Measurements from ENCODE around the gene POPDC3. TPM values are rescaled to one million over a fixed set of nuclear protein-coding genes. Genes with fewer than 3 reads are reported as not detected.

POPDC3 gene
- total and polyA plus RNA-seq, 10 donors = 0.08 to 0.24 TPM; not detected in 8

- TF ChIP-seq POLR2A (IDR thresholded peaks at IDR 0.05) = no peak
- TF ChIP-seq POLR2AphosphoS5 (IDR thresholded peaks at IDR 0.05) = no peak
- TF ChIP-seq CTCF (IDR thresholded peaks at IDR 0.05 in 8 of 11, conservative IDR thresholded peaks at IDR 0.05 in 3 of 11) = no peak
- peaks cover 0 to 9% (median 0%) of the 10 kb centered on the region in 7 donors for H3K27me3 ChIP-seq (replicated peaks in 1 of 7)
- no peaks in the 10 kb centered on the region for H3K36me3 ChIP-seq
- no peak overlapping the region for H3K27ac ChIP-seq
- intact Hi-C loops (cut with DNase I; ENCODE audit: low total_unique reads) = no loop called here
- no peak overlapping the region for H3K4me3 ChIP-seq
- no peaks in the 10 kb centered on the region for H3K4me1 ChIP-seq
- 65 to 85% (median 72%) methylated on average over 7 of the region's 7 CpGs for WGBS, 5 donors
- peaks cover 0 to 7% (median 0%) of the 10 kb centered on the region in 8 donors for H3K9me3 ChIP-seq
- no peak for DNase-seq
Observed at GRCh38 chr6:105192707-105193465, 13.1 kb upstream of the POPDC3 start.

DNA sequence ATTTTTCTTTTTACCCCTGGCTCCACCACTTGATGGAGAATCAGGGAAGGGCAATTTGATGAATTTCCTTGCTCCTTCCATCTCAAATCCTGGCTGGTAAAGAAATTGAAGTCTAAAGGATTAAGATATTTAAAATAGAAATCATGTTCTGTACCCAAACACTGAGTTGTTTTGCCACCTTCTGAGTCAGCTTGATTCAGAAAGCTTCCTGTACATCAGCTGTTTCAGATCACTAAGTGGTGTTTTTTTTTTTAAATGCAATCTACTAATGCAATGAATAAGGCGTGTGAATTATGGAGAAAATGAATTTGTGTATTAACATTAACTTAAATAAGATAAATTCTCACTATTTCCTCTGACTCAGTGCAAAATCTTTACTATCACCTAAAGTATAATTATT, 11.5 kb upstream of the POPDC3 start:
- 83 to 92% (median 87%) methylated on average over 1 of the region's 1 CpG for WGBS, 5 donors
- H3K27me3 ChIP-seq (replicated peaks in 1 of 7) = no peaks in the 10 kb centered on the region
- no peak overlapping the region for H3K4me3 ChIP-seq
- no peak overlapping the region for H3K27ac ChIP-seq
- intact Hi-C loops (cut with DNase I; ENCODE audit: low total_unique reads) = no loop called here
- no peaks in the 10 kb centered on the region for H3K4me1 ChIP-seq
- H3K36me3 ChIP-seq = no peaks in the 10 kb centered on the region
- H3K9me3 ChIP-seq = no peaks in the 10 kb centered on the region
- no peak for DNase-seq
- TF ChIP-seq POLR2A (IDR thresholded peaks at IDR 0.05) (no peak), POLR2AphosphoS5 (IDR thresholded peaks at IDR 0.05) (no peak), CTCF (IDR thresholded peaks at IDR 0.05 in 8 of 11, conservative IDR thresholded peaks at IDR 0.05 in 3 of 11) (no peak)

GRCh38 chr6:105189026-105189820, 9.4 kb upstream of the POPDC3 start:
- DNase-seq = no peak
- Histone ChIP-seq H3K4me1 (no peaks in the 10 kb centered on the region), H3K27me3 (replicated peaks in 1 of 7) (peaks cover 0 to 13% (median 0%) of the 10 kb centered on the region in 7 donors), H3K36me3 (no peaks in the 10 kb centered on the region), H3K4me3 (no peak overlapping the region), H3K9me3 (no peaks in the 10 kb centered on the region), H3K27ac (no peak overlapping the region)
- WGBS, 5 donors = 71 to 81% (median 75%) methylated on average over 10 of the region's 10 CpGs
- no peak for TF ChIP-seq POLR2A (IDR thresholded peaks at IDR 0.05)
- TF ChIP-seq POLR2AphosphoS5 (IDR thresholded peaks at IDR 0.05) = no peak
- no peak for TF ChIP-seq CTCF (IDR thresholded peaks at IDR 0.05 in 8 of 11, conservative IDR thresholded peaks at IDR 0.05 in 3 of 11)
- intact Hi-C loops (cut with DNase I; ENCODE audit: low total_unique reads) = no loop called here

DNA sequence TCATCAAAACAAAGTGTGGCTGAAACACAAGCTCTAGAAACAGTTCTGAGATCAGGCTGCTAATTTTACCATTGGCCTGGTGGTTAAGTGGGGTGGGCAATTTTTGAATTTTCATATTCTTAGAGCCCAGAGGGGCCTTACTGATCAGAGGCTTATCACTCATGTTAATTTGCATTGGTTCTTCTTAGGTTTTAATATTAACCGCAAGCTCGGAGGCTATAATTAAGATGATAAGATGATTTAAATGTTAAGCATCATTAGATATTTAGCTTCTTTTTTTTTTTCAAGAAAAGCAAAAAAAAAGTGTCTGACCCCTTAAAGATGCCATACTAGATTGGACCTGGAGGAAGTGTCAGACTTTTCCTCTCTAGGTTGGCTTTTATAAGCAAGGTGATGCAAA, 8.4 kb upstream of the POPDC3 start:
- 84 to 98% (median 87%) methylated on average over 2 of the region's 2 CpGs for WGBS, 5 donors
- H3K27ac ChIP-seq = no peak overlapping the region
- intact Hi-C loops (cut with DNase I; ENCODE audit: low total_unique reads) = no loop called here
- no peaks in the 10 kb centered on the region for H3K9me3 ChIP-seq
- TF ChIP-seq POLR2A (IDR thresholded peaks at IDR 0.05) = no peak
- no peak for TF ChIP-seq POLR2AphosphoS5 (IDR thresholded peaks at IDR 0.05)
- no peak for TF ChIP-seq CTCF (IDR thresholded peaks at IDR 0.05 in 8 of 11, conservative IDR thresholded peaks at IDR 0.05 in 3 of 11)
- H3K4me3 ChIP-seq = no peak overlapping the region
- DNase-seq = no peak
- peaks cover 0 to 18% (median 0%) of the 10 kb centered on the region in 7 donors for H3K27me3 ChIP-seq (replicated peaks in 1 of 7)
- H3K4me1 ChIP-seq = no peaks in the 10 kb centered on the region
- H3K36me3 ChIP-seq = no peaks in the 10 kb centered on the region
